NCI-H460 (cell line): ENCODE measurements around the gene BSND. TPM values are rescaled to one million over a fixed set of nuclear protein-coding genes. Genes with fewer than 3 reads are reported as not detected.
A peak's percentile ranks its signal among the peaks of the same experiment; 100 is the strongest.

Experiments
- DNase-seq: peaks from one replicate; pipeline ENCODE4 v3.0.0-alpha.2; 2016; ENCODE audit warnings: low read depth; ENCODE audit errors: extremely low read depth
- total RNA-seq: library from RNA; depleted of rRNA; stranded (reverse); fragments of >200 nt; shearing (Covaris generic); gene quantifications from 2 replicates; pipeline ENCODE4 v1.2.3, GENCODE V29; 2014

The BSND gene
- total RNA-seq, 1 experiment from 2014 or later = not detected

- DNase-seq = no peak
Measured at GRCh38 chr1:54990916-54991315, 7.8 kb upstream of the BSND start.

GRCh38 chr1:54991939-54992338 lies 6.8 kb upstream of the BSND start:
- no peak for DNase-seq

GRCh38 chr1:54993140-54993539 lies 5.6 kb upstream of the BSND start:
- no peak for DNase-seq

GRCh38 chr1:54994355-54994990 lies 4.3 kb upstream of the BSND start:
- no peak for DNase-seq

GRCh38 chr1:54995013-54995760 lies 3.5 kb upstream of the BSND start:
- DNase-seq = no peak

- no peak for DNase-seq
Measured at GRCh38 chr1:54995835-54996234, 2.9 kb upstream of the BSND start.

- DNase-seq = peak; percentile 75
Measured at GRCh38 chr1:54996359-54996868, 2.3 kb upstream of the BSND start.

GRCh38 chr1:54996869-54997710 lies 1.6 kb upstream of the BSND start:
- DNase-seq = no peak

GRCh38 chr1:54997711-54997986 lies 1.1 kb upstream of the BSND start:
- no peak for DNase-seq

GRCh38 chr1:54998100-54998499 lies 633 bp upstream of the BSND start:
- no peak for DNase-seq

- no peak for DNase-seq
Measured at GRCh38 chr1:55000110-55001085, 1.7 kb downstream of the BSND start.

- DNase-seq = no peak
Measured at GRCh38 chr1:55001311-55001710, 2.6 kb downstream of the BSND start.

GRCh38 chr1:55002686-55003085 lies 4.0 kb downstream of the BSND start:
- DNase-seq = no peak

GRCh38 chr1:55005351-55006140 lies 6.8 kb downstream of the BSND start:
- DNase-seq = no peak

- no peak for DNase-seq
Measured at GRCh38 chr1:55006931-55007330, 8.2 kb downstream of the BSND start.

- no peak for DNase-seq
Measured at GRCh38 chr1:55007625-55008024, 8.9 kb downstream of the BSND start.

- no peak for DNase-seq
Measured at GRCh38 chr1:55010194-55010886, 11.6 kb downstream of the BSND start.

- DNase-seq = no peak
Measured at GRCh38 chr1:55010887-55011217, 12.1 kb downstream of the BSND start.

GRCh38 chr1:55012661-55013060 lies 13.9 kb downstream of the BSND start:
- no peak for DNase-seq
